Suprapubic skin (tissue), 4 donors: ENCODE measurements around the gene ERC2.

Experiments
- POLR2A ChIP-seq, 2 donors: fragments of 450-650 bp; IDR thresholded peaks; one replicate each; pipeline ENCODE4 v1.6.1; 2017; ENCODE audit warnings: antibody characterized with exemption in 2 of 2, mild to moderate bottlenecking in 2 of 2, moderate library complexity in 2 of 2
- POLR2AphosphoS5 ChIP-seq, 3 donors: sonication (generic); formaldehyde crosslinking; IDR thresholded peaks; one replicate each; pipeline ENCODE4 v1.6.1; 2017; ENCODE audit warnings: antibody characterized with exemption in 3 of 3
- TF ChIP-seq, protein P1 (sequence below), 2 donors: fragments of 200-600 bp in 1 of 2; fragments of 450-650 bp in 1 of 2; sonication (generic) in 1 of 2; IDR thresholded peaks; one replicate each; pipeline ENCODE4 v1.5.1; 2016 to 2019; ENCODE audit warnings: antibody characterized with exemption in 2 of 2, mild to moderate bottlenecking in 1 of 2, moderate library complexity in 1 of 2

DNA sequence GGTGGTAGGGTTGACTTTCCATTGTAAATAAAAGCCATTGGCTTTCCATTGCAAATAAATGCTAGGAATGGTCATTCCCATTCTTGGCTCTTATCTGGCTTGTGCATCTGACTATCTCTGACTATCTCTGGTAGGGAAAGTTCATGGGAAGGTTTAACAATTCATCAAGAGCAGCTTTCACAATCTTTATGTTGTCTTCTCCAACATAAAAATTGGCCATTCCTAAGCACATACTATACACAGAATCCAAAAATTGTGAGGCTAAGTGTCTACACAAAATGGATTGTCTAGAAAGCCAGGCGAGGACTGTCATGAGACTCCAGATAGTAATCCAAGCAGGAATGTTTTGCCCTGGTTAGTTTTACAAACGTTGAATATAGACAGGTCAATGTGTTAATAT, 926.8 kb downstream of the ERC2 start:
- TF ChIP-seq POLR2A (IDR thresholded peaks at IDR 0.05): no peak
- TF ChIP-seq, protein P1, sequence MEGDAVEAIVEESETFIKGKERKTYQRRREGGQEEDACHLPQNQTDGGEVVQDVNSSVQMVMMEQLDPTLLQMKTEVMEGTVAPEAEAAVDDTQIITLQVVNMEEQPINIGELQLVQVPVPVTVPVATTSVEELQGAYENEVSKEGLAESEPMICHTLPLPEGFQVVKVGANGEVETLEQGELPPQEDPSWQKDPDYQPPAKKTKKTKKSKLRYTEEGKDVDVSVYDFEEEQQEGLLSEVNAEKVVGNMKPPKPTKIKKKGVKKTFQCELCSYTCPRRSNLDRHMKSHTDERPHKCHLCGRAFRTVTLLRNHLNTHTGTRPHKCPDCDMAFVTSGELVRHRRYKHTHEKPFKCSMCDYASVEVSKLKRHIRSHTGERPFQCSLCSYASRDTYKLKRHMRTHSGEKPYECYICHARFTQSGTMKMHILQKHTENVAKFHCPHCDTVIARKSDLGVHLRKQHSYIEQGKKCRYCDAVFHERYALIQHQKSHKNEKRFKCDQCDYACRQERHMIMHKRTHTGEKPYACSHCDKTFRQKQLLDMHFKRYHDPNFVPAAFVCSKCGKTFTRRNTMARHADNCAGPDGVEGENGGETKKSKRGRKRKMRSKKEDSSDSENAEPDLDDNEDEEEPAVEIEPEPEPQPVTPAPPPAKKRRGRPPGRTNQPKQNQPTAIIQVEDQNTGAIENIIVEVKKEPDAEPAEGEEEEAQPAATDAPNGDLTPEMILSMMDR (IDR thresholded peaks at IDR 0.05): no peak
- no peak for TF ChIP-seq POLR2AphosphoS5 (IDR thresholded peaks at IDR 0.05)
